HL-60 (cell line): ENCODE results near the gene TSC1.

Experiments used
- POLR2AphosphoS5 ChIP-seq: IDR thresholded peaks from 2 replicates; pipeline ENCODE4 v1.6.1; 2012; ENCODE audit warnings: low read depth
- TF ChIP-seq, protein P1 (sequence below): IDR thresholded peaks from one replicate; pipeline ENCODE4 v1.5.1; 2011; ENCODE audit warnings: low read length, control low read depth, inconsistent platforms; ENCODE audit not compliant: insufficient read depth
- TF ChIP-seq, protein P2 (sequence below): IDR thresholded peaks from 2 replicates; pipeline ENCODE4 v1.6.1; 2012; ENCODE audit warnings: low read depth; ENCODE audit not compliant: insufficient replicate concordance

DNA sequence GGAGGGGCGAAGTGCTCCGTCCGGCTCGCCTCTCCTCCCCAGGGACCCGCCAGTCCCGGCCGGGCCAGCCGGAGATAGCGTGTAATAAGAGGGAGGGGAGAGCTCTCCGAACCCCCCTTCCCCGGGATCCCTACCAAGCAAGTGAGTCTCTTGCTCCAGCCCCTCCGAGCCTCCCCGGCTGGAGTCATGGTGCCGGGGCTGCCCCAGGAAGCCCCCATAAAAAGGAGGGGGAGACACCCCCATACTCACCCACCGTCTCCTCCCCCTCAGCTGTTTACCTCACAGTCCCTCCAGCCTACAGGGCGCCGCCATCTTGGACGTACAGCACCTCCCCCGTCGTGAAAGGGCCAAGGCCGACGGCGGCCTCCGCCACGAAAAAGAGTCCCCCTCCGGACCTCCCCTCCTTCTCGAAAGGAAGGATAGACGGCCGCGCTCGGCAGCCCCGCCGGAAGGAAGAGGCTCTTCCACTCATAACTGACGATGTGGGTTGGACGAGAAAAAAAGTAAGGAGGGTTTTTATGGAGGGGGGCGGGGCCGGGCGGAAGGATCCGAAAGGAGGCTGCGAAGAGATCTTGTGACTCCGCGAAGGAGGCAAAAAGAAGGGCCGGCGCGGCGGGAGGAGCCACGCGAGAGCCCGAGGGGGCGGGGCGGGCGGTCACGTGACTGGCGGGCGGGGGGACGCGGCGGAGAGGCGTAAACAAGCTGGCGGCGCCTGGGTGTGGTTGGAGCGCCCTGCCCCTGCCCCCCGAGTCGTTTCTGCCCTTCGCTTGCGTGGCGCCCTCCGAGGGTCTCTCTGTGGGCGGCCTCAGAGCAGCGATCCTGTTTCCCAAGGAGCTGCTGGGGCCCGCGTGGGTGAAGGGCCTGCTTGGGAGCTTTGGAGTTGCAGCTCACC is at the start of gene TSC1:
- TF ChIP-seq, protein P1, sequence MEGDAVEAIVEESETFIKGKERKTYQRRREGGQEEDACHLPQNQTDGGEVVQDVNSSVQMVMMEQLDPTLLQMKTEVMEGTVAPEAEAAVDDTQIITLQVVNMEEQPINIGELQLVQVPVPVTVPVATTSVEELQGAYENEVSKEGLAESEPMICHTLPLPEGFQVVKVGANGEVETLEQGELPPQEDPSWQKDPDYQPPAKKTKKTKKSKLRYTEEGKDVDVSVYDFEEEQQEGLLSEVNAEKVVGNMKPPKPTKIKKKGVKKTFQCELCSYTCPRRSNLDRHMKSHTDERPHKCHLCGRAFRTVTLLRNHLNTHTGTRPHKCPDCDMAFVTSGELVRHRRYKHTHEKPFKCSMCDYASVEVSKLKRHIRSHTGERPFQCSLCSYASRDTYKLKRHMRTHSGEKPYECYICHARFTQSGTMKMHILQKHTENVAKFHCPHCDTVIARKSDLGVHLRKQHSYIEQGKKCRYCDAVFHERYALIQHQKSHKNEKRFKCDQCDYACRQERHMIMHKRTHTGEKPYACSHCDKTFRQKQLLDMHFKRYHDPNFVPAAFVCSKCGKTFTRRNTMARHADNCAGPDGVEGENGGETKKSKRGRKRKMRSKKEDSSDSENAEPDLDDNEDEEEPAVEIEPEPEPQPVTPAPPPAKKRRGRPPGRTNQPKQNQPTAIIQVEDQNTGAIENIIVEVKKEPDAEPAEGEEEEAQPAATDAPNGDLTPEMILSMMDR, result no peak
- peak; percentile 85 for TF ChIP-seq POLR2AphosphoS5
- TF ChIP-seq, protein P2, sequence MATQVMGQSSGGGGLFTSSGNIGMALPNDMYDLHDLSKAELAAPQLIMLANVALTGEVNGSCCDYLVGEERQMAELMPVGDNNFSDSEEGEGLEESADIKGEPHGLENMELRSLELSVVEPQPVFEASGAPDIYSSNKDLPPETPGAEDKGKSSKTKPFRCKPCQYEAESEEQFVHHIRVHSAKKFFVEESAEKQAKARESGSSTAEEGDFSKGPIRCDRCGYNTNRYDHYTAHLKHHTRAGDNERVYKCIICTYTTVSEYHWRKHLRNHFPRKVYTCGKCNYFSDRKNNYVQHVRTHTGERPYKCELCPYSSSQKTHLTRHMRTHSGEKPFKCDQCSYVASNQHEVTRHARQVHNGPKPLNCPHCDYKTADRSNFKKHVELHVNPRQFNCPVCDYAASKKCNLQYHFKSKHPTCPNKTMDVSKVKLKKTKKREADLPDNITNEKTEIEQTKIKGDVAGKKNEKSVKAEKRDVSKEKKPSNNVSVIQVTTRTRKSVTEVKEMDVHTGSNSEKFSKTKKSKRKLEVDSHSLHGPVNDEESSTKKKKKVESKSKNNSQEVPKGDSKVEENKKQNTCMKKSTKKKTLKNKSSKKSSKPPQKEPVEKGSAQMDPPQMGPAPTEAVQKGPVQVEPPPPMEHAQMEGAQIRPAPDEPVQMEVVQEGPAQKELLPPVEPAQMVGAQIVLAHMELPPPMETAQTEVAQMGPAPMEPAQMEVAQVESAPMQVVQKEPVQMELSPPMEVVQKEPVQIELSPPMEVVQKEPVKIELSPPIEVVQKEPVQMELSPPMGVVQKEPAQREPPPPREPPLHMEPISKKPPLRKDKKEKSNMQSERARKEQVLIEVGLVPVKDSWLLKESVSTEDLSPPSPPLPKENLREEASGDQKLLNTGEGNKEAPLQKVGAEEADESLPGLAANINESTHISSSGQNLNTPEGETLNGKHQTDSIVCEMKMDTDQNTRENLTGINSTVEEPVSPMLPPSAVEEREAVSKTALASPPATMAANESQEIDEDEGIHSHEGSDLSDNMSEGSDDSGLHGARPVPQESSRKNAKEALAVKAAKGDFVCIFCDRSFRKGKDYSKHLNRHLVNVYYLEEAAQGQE, result peak; percentile 79
